Epidermal melanocyte (primary cell): ENCODE measurements around the gene TEKTIP1.
"Not testable (repeated sequence)": the region's sequence is repeated elsewhere in the genome, so short reads cannot be mapped to it uniquely, and the experiment has no call there.

ENCODE experiments used
- DNase-seq: peaks from one replicate; pipeline ENCODE4 v3.0.0; 2011; ENCODE audit warnings: low spot score; ENCODE audit not compliant: insufficient read length

The TEKTIP1 gene

GRCh38 chr19:3507371-3508120 is 31.4 kb upstream of the TEKTIP1 start:
- DNase-seq = no peak

- not testable (repeated sequence) for DNase-seq
These were observed 30.8 kb upstream of the TEKTIP1 start for GRCh38 chr19:3508121-3508661.

- no peak for DNase-seq
These were observed 30.0 kb upstream of the TEKTIP1 start for GRCh38 chr19:3508771-3509535.

- no peak for DNase-seq
These were observed 29.4 kb upstream of the TEKTIP1 start for GRCh38 chr19:3509566-3509989.

- no peak for DNase-seq
These were observed 28.2 kb upstream of the TEKTIP1 start for GRCh38 chr19:3510727-3511126.

- DNase-seq = no peak
These were observed 27.3 kb upstream of the TEKTIP1 start for GRCh38 chr19:3511506-3512251.

GRCh38 chr19:3512562-3513228 is 26.3 kb upstream of the TEKTIP1 start:
- no peak for DNase-seq

- no peak for DNase-seq
These were observed 25.5 kb upstream of the TEKTIP1 start for GRCh38 chr19:3513229-3514140.

GRCh38 chr19:3514930-3515329 is 24.0 kb upstream of the TEKTIP1 start:
- DNase-seq = no peak

GRCh38 chr19:3515891-3516422 is 23.0 kb upstream of the TEKTIP1 start:
- DNase-seq = no peak

- no peak for DNase-seq
These were observed 22.2 kb upstream of the TEKTIP1 start for GRCh38 chr19:3516675-3517207.

GRCh38 chr19:3517638-3518037 is 21.3 kb upstream of the TEKTIP1 start:
- no peak for DNase-seq

GRCh38 chr19:3518255-3518654 is 20.7 kb upstream of the TEKTIP1 start:
- DNase-seq = no peak

GRCh38 chr19:3518659-3519058 is 20.3 kb upstream of the TEKTIP1 start:
- no peak for DNase-seq

GRCh38 chr19:3519126-3519525 is 19.8 kb upstream of the TEKTIP1 start:
- DNase-seq = no peak

GRCh38 chr19:3520166-3521103 is 18.5 kb upstream of the TEKTIP1 start:
- no peak for DNase-seq

GRCh38 chr19:3521104-3521445 is 17.9 kb upstream of the TEKTIP1 start:
- no peak for DNase-seq
